ENCODE data around the gene TBX3. TPM values are rescaled to one million over a fixed set of nuclear protein-coding genes. Genes with fewer than 3 reads are reported as not detected.

Gene TBX3
- total RNA-seq, 4 donors from 2014 or later, result 15.2 to 48.1 (median 35.4) TPM

DNA sequence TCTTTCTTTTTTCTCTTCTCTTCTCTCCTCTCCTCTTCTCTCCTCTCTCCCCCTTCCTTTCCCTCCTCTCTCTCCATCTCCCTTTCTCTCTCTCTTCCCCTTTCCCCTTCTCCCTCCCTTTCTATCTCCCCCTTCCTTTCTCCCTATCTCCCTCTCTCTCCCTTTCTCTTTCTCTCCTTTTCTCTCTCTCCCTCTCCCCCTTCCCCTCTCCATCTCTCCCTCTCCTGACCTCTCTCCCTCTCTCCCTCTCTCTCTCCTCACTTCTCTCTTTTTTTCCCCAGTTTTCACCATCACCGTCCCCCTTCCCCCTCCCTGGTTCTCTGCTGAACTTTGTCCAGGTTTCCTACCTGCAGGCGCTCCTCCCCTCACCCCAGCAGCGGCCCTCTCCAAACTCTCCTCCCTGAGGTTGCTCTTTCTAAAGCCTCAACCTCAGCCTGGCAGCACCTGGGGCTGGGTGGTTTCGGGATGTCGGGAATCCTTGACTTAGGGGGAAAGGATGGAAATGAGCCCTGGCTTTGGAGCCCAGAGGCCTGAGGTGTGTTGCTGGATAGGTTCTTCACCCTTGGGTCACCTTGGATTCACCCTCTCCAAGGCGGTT is 14.7 kb upstream of the TBX3 start:
- no peak overlapping the region for H3K4me3 ChIP-seq (ENCODE audit: low read depth, poor library complexity, severe bottlenecking)
- DNase-seq (ENCODE audit: low spot score in 2 of 2), result no peak
- no peak for TF ChIP-seq POLR2A (IDR thresholded peaks at IDR 0.05)
- TF ChIP-seq, protein P1, sequence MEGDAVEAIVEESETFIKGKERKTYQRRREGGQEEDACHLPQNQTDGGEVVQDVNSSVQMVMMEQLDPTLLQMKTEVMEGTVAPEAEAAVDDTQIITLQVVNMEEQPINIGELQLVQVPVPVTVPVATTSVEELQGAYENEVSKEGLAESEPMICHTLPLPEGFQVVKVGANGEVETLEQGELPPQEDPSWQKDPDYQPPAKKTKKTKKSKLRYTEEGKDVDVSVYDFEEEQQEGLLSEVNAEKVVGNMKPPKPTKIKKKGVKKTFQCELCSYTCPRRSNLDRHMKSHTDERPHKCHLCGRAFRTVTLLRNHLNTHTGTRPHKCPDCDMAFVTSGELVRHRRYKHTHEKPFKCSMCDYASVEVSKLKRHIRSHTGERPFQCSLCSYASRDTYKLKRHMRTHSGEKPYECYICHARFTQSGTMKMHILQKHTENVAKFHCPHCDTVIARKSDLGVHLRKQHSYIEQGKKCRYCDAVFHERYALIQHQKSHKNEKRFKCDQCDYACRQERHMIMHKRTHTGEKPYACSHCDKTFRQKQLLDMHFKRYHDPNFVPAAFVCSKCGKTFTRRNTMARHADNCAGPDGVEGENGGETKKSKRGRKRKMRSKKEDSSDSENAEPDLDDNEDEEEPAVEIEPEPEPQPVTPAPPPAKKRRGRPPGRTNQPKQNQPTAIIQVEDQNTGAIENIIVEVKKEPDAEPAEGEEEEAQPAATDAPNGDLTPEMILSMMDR (IDR thresholded peaks at IDR 0.05), result no peak
- WGBS, 2 donors, result 33 to 37% methylated on average over 6 of the region's 6 CpGs
- intact Hi-C loops (cut with DNase I; ENCODE audit: low total_unique reads), result no loop called here

- intact Hi-C loops (cut with DNase I; ENCODE audit: low total_unique reads), result no loop called here
- H3K4me3 ChIP-seq (ENCODE audit: low read depth, poor library complexity, severe bottlenecking), result no peak overlapping the region
Measured at GRCh38 chr12:114697741-114698565, 14.0 kb upstream of the TBX3 start.

GRCh38 chr12:114697243-114697716 is 13.3 kb upstream of the TBX3 start:
- no peak for TF ChIP-seq POLR2A (IDR thresholded peaks at IDR 0.05)
- TF ChIP-seq, protein P1 (IDR thresholded peaks at IDR 0.05), result no peak
- intact Hi-C loops (cut with DNase I; ENCODE audit: low total_unique reads), result no loop called here
- H3K4me3 ChIP-seq (ENCODE audit: low read depth, poor library complexity, severe bottlenecking), result no peak overlapping the region
- DNase-seq (ENCODE audit: low spot score in 2 of 2), result no peak
- WGBS, 2 donors, result 31 to 41% methylated on average over 23 of the region's 23 CpGs

More at GRCh38 chr12:114697741-114698565, 14.0 kb upstream of the TBX3 start:
- 3 to 5% methylated on average over 49 to 55 of the region's 55 CpGs for WGBS, 2 donors
- DNase-seq (ENCODE audit: low spot score in 2 of 2), result no peak
- no peak for TF ChIP-seq POLR2A (IDR thresholded peaks at IDR 0.05)
- TF ChIP-seq, protein P1 (IDR thresholded peaks at IDR 0.05), result no peak

DNA sequence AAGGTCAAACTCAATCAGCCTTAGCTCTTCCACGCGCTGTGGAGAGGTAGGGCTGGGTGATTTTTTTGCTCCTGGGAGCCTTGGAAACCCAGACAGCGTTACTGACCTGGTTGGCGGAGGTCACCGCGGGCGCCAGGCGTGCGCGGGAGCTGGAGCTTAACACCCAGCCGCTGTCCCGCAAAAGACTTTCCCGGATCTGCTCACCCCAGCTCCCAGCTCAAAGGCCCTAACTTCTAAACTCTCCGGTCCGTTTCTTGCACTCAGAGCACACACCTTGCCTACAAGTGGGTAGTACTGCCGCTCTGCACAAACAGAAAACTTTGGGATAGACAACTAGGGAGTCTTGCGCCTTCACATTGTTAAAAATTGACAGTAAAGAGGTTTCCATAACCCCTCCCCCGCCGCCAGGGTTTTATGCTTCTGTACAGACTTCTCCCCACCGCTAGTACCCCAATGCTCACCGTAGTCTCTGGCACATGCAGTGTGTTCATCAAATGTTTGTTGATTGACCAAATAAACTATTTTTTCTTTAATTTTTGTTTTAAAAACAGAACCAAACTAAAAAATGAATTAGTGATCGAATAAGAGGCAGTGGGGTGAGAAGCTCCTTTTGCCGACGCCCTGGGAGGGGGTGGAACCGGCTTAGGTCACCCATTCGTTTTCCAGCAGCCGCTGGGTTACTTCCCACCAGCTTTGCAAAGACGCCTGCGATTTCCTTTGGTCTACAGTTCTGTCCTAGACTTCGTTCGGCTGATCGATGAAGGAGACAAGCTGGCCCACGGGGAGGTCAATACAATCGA is 12.7 kb upstream of the TBX3 start:
- no peak overlapping the region for H3K4me3 ChIP-seq (ENCODE audit: low read depth, poor library complexity, severe bottlenecking)
- no peak for DNase-seq (ENCODE audit: low spot score in 2 of 2)
- 57 to 59% methylated on average over 34 of the region's 34 CpGs for WGBS, 2 donors
- intact Hi-C loops (cut with DNase I; ENCODE audit: low total_unique reads), result no loop called here
- TF ChIP-seq, protein P1 (IDR thresholded peaks at IDR 0.05), result no peak
- TF ChIP-seq POLR2A (IDR thresholded peaks at IDR 0.05), result no peak

DNA sequence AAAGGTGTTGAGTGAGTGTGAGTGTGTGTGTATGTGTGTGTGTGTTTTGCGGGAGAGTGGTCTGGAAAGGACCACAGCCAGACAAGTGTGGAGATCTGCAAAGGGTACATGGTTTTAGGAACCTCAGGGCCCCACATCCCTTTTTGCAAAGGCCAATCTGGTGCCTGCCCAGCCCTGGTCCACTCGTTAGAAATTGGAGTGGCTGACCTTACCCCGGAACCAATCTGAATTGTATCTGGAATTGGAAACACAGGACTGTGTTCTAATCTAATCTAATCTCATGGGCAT is 11.3 kb upstream of the TBX3 start:
- intact Hi-C loops (cut with DNase I; ENCODE audit: low total_unique reads), result no loop called here

More for the DNA sequence above, 11.3 kb upstream of the TBX3 start:
- TF ChIP-seq, protein P1 (IDR thresholded peaks at IDR 0.05), result no peak
- TF ChIP-seq POLR2A (IDR thresholded peaks at IDR 0.05), result no peak
- DNase-seq (ENCODE audit: low spot score in 2 of 2), result no peak
- 78 to 84% methylated on average over 3 of the region's 3 CpGs for WGBS, 2 donors
- H3K4me3 ChIP-seq (ENCODE audit: low read depth, poor library complexity, severe bottlenecking), result no peak overlapping the region

All from lower leg skin (tissue), 4 donors.